ENCODE measurements around the gene FAM83E. TPM values are rescaled to one million over a fixed set of nuclear protein-coding genes. Genes with fewer than 3 reads are reported as not detected.

FAM83E gene
- total RNA-seq, 1 donor from 2014 or later = 3.4 TPM

DNA sequence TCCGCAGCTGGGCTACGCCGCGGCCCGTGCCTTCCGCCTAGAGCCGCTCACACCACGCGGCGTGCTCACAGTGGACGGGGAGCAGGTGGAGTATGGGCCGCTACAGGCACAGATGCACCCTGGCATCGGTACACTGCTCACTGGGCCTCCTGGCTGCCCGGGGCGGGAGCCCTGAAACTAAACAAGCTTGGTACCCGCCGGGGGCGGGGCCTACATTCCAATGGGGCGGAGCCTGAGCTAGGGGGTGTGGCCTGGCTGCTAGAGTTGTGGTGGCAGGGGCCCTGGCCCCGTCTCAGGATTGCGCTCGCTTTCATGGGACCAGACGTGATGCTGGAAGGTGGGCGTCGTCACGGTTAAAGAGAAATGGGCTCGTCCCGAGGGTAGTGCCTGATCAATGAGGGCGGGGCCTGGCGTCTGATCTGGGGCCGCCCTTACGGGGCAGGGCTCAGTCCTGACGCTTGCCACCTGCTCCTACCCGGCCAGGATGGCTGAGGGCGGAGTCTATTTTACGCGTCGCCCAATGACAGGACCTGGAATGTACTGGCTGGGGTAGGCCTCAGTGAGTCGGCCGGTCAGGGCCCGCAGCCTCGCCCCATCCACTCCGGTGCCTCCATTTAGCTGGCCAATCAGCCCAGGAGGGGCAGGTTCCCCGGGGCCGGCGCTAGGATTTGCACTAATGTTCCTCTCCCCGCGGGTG lies 14.9 kb upstream of the FAM83E start:
- intact Hi-C loops (cut with micrococcal nuclease) = loop anchor here (10.0 kb wide), 1 partner anchor 335 kb away; the partner anchor contains the start of gene FTL

GRCh38 chr19:48629297-48629598 lies 14.4 kb upstream of the FAM83E start:
- intact Hi-C loops (cut with micrococcal nuclease) = no loop called here

- intact Hi-C loops (cut with micrococcal nuclease) = no loop called here
These were observed 13.8 kb upstream of the FAM83E start for GRCh38 chr19:48628486-48629296.

DNA sequence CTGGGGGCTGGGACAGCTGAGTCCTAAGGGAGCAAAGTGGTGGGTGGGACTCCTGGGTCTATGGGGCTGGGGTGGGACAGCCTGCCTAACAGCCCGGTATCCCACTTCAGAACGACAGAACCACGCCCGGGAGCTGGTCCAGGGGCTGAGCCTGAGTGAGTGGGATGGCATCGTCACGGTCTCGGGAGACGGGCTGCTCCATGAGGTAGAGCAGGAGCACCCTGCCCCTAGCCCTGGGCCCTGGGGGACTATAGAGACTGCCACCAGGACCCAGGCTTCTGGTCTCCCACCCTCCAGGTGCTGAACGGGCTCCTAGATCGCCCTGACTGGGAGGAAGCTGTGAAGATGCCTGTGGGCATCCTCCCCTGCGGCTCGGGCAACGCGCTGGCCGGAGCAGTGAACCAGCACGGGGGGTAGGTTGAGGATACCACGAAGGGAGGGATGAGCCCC lies 13.0 kb upstream of the FAM83E start:
- intact Hi-C loops (cut with micrococcal nuclease) = no loop called here

GRCh38 chr19:48627201-48627864 lies 12.5 kb upstream of the FAM83E start:
- intact Hi-C loops (cut with micrococcal nuclease) = no loop called here

DNA sequence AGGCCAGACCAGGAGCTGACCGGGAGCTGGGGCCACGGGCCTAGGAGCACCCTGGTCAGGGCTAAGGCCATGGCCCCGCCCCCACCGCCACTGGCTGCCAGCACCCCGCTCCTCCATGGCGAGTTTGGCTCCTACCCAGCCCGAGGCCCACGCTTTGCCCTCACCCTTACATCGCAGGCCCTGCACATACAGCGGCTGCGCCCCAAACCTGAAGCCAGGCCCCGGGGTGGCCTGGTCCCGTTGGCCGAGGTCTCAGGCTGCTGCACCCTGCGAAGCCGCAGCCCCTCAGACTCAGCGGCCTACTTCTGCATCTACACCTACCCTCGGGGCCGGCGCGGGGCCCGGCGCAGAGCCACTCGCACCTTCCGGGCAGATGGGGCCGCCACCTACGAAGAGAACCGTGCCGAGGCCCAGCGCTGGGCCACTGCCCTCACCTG lies 11.0 kb upstream of the FAM83E start:
- intact Hi-C loops (cut with micrococcal nuclease) = no loop called here

DNA sequence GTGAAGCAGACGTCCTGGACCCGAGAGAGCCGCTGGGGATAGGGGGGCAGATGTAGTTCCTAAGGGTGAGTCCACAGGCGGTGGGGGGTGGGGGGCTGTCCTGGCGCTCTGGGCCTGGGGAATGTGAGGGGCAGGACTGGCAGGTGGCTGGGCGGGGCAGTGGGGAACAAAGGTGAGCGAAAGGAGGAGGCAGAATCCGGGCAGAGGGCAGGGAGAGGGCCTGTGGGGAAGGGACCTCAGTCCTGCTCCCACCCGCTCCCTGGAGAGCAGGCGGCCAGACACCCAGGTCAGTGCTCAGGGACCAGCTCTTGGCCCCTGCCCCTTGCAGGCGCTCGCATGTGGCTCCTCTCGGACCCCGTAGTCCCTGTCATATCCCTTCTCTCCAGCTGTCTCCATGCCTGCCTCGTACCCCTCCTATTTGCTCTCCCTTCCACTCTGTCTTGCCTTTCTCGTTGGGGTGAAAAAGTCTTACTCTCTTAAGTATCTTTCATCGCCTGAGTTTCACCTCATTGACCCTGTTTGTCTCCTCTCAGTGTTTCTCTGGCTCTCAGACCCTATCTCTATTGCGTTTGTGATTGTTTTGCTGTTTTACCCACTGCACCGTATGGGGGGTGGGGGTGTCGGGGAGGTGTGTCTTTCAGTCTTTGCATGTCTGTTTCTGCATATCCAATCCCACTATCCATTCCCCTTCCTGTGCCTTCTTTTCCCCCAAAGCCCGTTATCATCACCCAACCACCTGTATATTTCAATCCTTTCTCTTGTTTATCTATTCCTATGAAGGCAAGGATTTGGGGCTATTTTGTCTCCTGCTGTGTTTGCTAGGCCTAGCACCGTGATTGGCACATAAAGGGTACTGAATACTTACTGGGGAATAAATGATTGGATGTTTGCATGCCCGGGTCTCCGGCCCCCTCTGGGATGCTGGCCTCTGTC lies 10.2 kb upstream of the FAM83E start:
- intact Hi-C loops (cut with micrococcal nuclease) = loop anchor here (1.0 kb wide), 1 partner anchor 9 kb away; no protein-coding TSS in a partner anchor

DNA sequence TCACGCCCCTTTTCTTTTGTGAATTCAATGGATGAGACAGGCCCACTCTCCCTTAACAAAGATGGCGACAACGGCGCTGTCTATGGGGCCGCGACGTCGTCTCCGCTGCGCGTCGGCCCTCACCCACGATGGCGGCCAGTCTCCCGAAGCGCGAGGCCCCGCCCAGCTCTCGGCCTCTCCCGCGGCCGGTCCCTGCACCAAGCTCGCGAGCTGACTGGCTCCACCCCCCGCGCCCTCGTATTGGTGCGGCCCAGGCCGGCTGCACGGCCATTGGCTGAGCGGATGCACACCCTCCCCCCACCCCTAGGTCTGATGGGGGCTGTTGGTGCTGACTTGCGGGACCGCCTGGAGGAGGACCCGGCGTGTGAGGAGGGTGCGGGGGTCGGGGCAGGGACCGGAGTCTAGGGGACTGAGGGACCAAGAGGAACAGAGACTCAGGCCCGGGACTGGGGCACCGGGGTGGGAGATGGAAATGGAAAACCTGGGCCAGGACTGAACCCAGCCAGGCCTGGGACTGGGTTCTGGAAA lies 9.3 kb upstream of the FAM83E start:
- intact Hi-C loops (cut with micrococcal nuclease) = loop anchor here (1.0 kb wide), 1 partner anchor 10 kb away; no protein-coding TSS in a partner anchor

GRCh38 chr19:48623556-48624066 lies 8.7 kb upstream of the FAM83E start:
- intact Hi-C loops (cut with micrococcal nuclease) = loop anchor here (1.0 kb wide), 1 partner anchor 11 kb away; no protein-coding TSS in a partner anchor

DNA sequence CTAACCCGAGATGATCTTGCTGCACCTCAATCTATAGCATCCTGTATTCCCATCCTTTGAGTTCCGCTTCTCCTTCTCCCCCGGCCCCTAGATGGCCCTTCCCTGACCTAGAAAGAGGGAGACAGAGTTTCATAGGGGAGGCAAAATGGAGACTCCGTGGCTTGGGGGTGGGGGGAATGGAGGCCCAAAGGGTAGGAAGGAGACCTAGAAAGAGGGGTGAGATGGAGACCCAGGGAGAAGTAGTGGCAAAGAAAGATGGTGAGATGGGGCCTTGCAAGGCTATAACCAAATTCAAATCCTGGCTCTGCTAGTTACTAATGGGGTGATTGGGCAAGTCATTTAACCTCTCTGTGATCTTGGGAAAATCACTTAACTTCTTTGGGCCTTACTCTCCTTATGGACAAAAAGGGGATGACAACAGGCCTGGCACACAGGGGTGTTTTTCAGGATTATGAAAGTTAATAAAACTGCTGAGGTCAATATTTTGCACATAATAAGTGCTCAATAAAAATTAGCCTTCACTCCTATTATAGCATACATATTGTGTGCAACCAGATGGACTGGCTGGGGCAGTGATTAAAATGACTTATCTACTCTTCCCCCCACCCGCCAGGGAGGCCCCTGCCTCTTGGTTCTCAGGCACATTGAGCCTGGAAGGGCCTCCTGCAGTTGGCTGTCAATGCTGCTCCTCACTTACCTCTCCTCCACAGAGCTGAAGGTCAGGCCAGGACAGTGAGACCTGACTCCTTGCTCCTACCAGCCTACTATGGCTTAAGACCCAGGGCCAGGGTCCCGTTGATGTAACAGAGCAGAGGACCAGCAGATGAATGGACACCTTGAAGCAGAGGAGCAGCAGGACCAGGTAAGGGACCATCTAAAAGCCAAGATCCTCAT lies 5.1 kb upstream of the FAM83E start:
- intact Hi-C loops (cut with micrococcal nuclease) = loop anchor here (1.0 to 2.0 kb wide), 6 partner anchors 17 to 373 kb away; partner anchors contain the start of genes DBP, GYS1, RUVBL2 and TMEM143

DNA sequence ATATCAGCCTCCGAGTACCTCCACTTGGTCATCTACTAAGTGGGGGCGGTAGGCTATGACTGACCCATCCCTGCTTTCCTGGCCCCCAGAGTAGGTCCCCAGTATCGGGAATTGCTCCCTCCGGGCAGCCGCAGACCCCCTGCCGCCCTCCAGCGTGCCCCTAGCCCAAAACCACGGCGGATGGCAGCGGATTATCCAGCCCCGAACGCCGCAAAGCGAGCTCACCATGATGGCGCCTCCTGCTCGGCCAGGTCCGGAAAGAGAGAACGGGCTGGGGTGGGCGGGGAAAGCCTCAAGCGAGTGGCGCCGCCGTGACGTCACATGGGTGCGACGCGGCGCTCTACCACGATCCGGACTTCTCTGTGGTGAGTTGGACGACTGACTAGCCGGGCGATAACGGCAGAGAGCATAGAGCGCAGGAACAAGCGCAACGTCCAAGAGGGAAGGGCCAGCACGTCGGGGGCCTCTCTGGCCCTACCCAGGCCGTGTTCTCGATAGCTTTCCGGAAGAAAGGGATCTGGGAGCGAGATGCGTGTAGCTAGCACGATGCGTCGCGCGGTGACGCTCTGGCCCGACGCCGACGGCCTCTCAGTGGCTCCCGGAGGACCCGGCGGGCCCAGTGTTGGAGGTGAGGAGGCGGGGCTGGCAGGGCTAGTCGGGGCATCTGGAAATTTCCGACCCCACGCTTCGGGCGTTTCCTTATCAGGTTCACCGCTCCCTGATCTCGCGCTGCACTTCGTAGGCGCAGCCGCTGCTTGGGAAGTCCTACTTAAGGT lies 4.2 kb upstream of the FAM83E start, which contains the start of the genes RPL18 and SPHK2:
Gene RPL18, minus strand, starts transcription at position 263 of the 776 bp plus-strand sequence. Its CDS starts 35 bp downstream, at position 228.
Gene SPHK2, plus strand, starts transcription at position 591 of the 776 bp plus-strand sequence. CDS start 1,009 bp downstream, outside the sequence.
- intact Hi-C loops (cut with micrococcal nuclease) = loop anchor here (1.0 to 2.0 kb wide), 6 partner anchors 18 to 374 kb away; partner anchors contain the start of genes DBP, GYS1, RUVBL2 and TMEM143

- intact Hi-C loops (cut with micrococcal nuclease) = loop anchor here (2.0 kb wide), 2 partner anchors 30 to 256 kb away; partner anchors contain the start of gene TMEM143
These were observed 3.5 kb upstream of the FAM83E start for GRCh38 chr19:48618278-48618915.

DNA sequence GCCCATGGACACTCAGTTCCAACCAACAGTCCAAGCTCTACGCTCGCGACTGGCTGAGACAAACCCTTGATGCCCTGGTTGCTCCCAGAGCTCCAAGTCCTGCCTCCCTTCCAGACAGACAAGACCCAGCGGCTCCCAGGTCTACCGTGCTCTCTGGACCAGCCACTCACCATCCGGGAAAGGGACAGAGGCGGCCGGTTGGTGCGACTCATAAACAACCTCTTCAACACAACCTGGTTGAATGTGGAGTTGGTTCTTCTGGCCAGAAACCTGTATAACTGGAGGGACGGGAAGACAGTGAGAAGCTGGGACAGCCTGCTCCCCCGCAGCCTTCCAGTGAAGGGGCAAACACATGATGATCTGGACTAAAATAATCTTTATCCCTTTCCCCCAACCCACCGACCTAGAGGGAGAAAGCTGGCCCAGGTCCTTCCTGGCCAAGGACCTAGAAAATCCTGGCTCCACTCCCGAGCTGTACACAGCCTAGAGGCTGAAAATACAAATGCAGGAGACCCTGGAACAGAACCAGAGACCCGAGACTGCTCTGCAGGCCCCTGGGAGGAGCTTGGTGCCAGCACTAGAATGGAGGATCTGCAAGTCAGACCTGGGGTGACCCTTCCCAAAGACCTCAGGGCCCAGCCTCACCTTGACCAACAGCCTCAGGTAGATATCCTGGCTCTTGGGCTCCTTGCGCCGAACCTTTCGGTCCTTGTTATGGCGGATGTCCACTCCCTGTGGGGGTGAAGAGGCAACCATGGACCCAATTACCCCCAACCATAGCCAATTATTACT lies 2.5 kb upstream of the FAM83E start:
- intact Hi-C loops (cut with micrococcal nuclease) = no loop called here

DNA sequence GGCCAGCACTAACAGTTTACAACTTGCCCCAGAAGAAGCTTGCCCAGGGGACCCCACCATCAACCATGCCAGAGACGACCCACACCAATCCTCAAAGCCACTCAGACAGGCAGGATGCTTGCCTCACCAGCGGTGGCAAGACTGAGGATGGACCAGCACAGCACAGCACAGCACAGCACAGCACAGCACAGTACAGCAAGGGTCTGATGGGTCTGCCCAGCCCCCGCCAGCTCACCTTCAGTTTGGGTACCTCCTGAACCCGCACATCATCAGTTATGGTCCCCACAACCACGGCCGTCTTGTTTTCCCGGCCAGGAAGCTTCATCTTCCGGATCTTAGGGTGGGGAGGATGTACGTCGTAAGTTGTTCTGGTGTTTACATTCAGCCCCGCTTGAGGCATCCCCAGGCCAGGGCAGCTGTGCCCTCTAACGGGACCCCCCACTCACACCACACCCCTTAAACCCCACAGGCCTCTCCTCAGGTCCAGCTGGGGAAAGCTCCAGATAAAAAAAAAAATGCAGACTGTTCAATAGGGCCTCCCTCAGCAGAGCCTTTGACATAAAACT lies 1.7 kb upstream of the FAM83E start:
- intact Hi-C loops (cut with micrococcal nuclease) = no loop called here

DNA sequence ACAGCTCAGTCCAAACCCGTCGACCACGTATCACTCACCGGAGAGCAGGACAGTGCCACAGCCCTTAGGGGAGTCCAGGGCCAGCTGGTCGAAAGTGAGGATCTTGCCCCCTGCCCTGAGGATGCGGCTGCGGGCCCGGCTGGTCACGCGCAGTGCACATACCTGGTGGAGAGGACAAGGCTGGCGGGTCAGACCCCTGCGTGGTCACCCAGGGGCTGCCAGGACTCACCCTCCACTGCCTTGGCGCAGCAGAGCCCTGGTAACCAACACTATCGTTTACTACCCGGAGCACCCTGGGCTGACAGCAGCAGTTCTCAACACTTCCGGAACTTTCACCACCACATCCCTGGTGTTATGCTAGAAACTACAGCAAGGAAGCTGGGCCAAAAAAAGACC lies 1.2 kb upstream of the FAM83E start:
- intact Hi-C loops (cut with micrococcal nuclease) = no loop called here
